KMS-11 (cell line): ENCODE measurements around the gene GP1BB.

Experiments
- H2AFZ ChIP-seq: fragments of 200-600 bp; sonication (generic); 2 replicates; pipeline ENCODE4 v1.6.1; 2016; ENCODE audit warnings: antibody characterized with exemption, mixed run types, low read depth
- H3K27ac ChIP-seq: fragments of 200-600 bp; sonication (generic); 2 replicates; pipeline ENCODE4 v1.6.1; 2016; ENCODE audit warnings: mild to moderate bottlenecking, mixed run types
- H3K27me3 ChIP-seq: fragments of 200-600 bp; sonication (generic); 2 replicates; pipeline ENCODE4 v1.6.1; 2017; ENCODE audit warnings: mild to moderate bottlenecking, low read depth, mixed run types, moderate library complexity; ENCODE audit not compliant: insufficient read depth
- H3K36me3 ChIP-seq: fragments of 200-600 bp; sonication (generic); 2 replicates; pipeline ENCODE4 v1.6.1; 2017; ENCODE audit warnings: mild to moderate bottlenecking, mixed run types; ENCODE audit not compliant: insufficient read depth
- H3K4me1 ChIP-seq: fragments of 200-600 bp; sonication (generic); 2 replicates; pipeline ENCODE4 v1.6.1; 2016; ENCODE audit warnings: mild to moderate bottlenecking, low read depth, mixed run types; ENCODE audit not compliant: poor library complexity, severe bottlenecking
- H3K4me2 ChIP-seq: fragments of 200-600 bp; sonication (generic); 2 replicates; pipeline ENCODE4 v1.7.0; 2016; ENCODE audit warnings: mild to moderate bottlenecking, mixed run types
- H3K4me3 ChIP-seq: fragments of 200-600 bp; sonication (generic); IDR thresholded peaks from 2 replicates; pipeline ENCODE4 v1.6.1; 2017; ENCODE audit warnings: low read depth, low read length, mixed read lengths; ENCODE audit not compliant: insufficient read depth
- H3K79me2 ChIP-seq: fragments of 200-600 bp; sonication (generic); 2 replicates; pipeline ENCODE4 v1.6.1; 2016; ENCODE audit warnings: low read depth, mixed run types; ENCODE audit not compliant: insufficient read depth
- H3K9ac ChIP-seq: fragments of 200-600 bp; sonication (generic); 2 replicates; pipeline ENCODE4 v1.6.1; 2016; ENCODE audit warnings: mild to moderate bottlenecking, mixed run types
- H4K20me1 ChIP-seq: fragments of 200-600 bp; sonication (generic); 2 replicates; pipeline ENCODE4 v1.6.1; 2016; ENCODE audit warnings: mild to moderate bottlenecking, mixed run types; ENCODE audit not compliant: insufficient read depth
- TF ChIP-seq, protein P1 (sequence below): fragments of 200-600 bp; sonication (generic); conservative IDR thresholded peaks from 2 replicates; pipeline ENCODE4 v1.6.1; 2017; ENCODE audit warnings: low read depth, mild to moderate bottlenecking, antibody characterized with exemption, low read length, moderate library complexity, mixed read lengths

The GP1BB gene

DNA sequence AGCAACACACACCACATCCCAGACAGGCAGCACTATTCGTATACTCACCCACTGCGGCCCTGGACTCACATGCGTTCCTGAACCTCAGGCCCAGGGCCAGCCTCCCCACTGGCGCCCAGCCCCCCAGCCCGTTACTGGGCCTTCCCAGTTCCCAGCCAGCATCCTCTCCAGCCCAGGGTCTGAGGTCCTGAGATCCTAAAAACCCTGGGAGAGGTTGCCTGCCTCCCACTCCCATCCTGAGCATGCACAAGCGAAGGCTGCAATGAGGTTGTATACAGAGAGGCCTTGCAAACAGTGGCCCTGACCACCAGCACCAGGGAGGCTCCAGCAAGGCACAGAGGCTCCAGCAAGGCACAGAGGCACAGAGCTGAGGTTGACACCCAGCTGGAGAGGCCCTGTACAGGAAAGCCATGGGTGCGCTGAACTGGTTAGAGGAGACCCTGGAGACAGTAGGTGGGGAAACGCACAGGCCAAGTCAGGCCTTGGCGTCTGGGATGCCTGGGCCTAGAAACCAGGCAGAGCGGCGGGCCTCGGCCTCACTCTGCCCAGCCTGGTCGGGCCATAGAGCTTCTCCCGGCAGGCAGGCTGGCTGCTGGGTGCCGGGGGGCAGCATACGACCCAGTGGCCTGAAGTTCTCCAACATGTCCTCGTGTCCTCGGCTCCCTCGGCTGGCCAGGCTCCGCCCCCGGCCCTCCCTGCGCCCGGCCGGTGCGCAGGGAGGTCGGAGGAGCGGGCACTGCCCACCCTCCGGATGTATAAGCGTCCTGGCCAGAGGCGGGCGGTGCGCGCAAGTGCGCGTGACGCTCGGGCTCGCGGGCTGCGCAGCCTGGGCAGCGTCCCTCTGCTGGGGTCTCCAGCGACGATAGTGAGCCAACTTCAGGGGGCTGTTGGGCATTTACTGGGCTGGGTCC, 34.9 kb downstream of the GP1BB start:
- Histone ChIP-seq H3K4me3 (no peak overlapping the region), H3K9ac (no peak overlapping the region), H3K36me3 (no peaks in the 10 kb centered on the region), H3K79me2 (no peaks in the 10 kb centered on the region), H2AFZ (no peak overlapping the region), H3K27ac (no peak overlapping the region), H3K4me2 (no peak overlapping the region), H3K27me3 (peaks cover 47% of the 10 kb centered on the region; the same call in 1 of the 2 replicates), H3K4me1 (peaks cover 8% of the 10 kb centered on the region), H4K20me1 (no peaks in the 10 kb centered on the region)
- TF ChIP-seq, protein P1, sequence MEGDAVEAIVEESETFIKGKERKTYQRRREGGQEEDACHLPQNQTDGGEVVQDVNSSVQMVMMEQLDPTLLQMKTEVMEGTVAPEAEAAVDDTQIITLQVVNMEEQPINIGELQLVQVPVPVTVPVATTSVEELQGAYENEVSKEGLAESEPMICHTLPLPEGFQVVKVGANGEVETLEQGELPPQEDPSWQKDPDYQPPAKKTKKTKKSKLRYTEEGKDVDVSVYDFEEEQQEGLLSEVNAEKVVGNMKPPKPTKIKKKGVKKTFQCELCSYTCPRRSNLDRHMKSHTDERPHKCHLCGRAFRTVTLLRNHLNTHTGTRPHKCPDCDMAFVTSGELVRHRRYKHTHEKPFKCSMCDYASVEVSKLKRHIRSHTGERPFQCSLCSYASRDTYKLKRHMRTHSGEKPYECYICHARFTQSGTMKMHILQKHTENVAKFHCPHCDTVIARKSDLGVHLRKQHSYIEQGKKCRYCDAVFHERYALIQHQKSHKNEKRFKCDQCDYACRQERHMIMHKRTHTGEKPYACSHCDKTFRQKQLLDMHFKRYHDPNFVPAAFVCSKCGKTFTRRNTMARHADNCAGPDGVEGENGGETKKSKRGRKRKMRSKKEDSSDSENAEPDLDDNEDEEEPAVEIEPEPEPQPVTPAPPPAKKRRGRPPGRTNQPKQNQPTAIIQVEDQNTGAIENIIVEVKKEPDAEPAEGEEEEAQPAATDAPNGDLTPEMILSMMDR = no peak

DNA sequence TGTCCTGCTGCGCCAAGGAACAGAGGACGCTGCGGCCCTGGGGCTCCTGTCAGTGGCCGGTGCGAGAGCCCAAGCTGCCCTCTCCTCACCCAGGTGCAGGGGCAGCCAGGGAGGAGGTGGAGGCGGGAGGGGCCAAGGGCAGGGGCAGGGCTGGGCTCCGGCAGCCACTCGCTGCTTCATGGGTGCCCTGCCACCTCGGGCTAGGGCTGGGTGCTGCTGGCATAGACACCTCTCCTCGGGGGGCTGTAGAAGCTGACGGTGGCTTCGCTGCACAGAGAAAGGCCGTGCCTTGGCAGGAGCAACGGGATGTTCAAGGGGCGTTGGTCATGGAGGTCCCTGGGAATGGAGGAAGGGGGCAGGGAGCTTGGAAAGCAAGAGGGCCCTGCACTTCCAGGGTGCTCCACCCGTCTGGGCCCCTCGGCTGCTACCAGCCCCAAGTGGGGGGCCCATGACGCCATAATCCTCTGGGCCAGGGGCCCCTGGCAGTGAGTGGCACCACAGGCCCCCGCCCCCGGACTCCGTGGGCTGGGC, 35.6 kb downstream of the GP1BB start:
- peaks cover 8% of the 10 kb centered on the region for H3K4me1 ChIP-seq
- no peaks in the 10 kb centered on the region for H4K20me1 ChIP-seq
- no peaks in the 10 kb centered on the region for H3K79me2 ChIP-seq
- no peaks in the 10 kb centered on the region for H3K36me3 ChIP-seq
- no peak overlapping the region for H2AFZ ChIP-seq
- no peak overlapping the region for H3K4me3 ChIP-seq
- H3K27me3 ChIP-seq = peaks cover 41% of the 10 kb centered on the region; the same call in 1 of the 2 replicates
- TF ChIP-seq, protein P1 = no peak
- H3K27ac ChIP-seq = no peak overlapping the region
- H3K9ac ChIP-seq = no peak overlapping the region
- no peak overlapping the region for H3K4me2 ChIP-seq

DNA sequence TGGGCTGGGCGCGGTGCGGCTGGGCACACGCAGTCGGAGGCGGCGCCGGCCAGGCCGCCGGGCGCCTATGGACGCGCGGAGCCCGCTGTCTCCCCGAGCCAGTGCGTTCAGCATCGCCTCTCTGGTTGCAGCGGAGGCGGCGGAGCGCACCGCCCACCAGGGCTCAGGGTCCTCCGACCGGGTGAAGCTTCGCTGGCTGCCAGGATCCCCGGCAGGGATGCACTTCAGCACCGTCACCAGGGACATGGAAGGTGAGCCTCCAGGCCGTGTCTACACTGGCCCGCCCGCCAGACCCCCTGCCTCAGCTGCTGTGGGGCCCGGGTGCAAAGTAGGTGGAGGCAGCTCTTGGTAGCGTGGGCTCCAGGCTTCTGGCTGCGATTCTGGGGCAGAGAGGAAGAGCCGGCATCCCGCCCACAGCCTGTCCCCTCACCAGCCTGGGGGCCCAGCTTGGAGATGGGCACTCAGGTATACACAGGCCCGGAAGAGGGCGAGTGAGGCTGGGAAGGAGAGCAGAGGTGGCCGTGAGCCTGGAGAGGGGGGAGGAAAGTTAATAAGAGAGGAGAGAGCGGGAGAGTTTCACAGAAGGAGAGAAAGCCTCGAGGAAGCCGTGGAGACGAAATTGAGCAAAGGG, 36.2 kb downstream of the GP1BB start:
- Histone ChIP-seq H3K4me3 (no peak overlapping the region), H3K79me2 (no peaks in the 10 kb centered on the region), H3K27ac (no peak overlapping the region), H3K9ac (no peak overlapping the region), H3K36me3 (no peaks in the 10 kb centered on the region), H3K4me1 (peaks cover 8% of the 10 kb centered on the region), H2AFZ (no peak overlapping the region), H4K20me1 (no peaks in the 10 kb centered on the region), H3K27me3 (peaks cover 35% of the 10 kb centered on the region; the same call in 1 of the 2 replicates), H3K4me2 (no peak overlapping the region)
- TF ChIP-seq, protein P1 = no peak

DNA sequence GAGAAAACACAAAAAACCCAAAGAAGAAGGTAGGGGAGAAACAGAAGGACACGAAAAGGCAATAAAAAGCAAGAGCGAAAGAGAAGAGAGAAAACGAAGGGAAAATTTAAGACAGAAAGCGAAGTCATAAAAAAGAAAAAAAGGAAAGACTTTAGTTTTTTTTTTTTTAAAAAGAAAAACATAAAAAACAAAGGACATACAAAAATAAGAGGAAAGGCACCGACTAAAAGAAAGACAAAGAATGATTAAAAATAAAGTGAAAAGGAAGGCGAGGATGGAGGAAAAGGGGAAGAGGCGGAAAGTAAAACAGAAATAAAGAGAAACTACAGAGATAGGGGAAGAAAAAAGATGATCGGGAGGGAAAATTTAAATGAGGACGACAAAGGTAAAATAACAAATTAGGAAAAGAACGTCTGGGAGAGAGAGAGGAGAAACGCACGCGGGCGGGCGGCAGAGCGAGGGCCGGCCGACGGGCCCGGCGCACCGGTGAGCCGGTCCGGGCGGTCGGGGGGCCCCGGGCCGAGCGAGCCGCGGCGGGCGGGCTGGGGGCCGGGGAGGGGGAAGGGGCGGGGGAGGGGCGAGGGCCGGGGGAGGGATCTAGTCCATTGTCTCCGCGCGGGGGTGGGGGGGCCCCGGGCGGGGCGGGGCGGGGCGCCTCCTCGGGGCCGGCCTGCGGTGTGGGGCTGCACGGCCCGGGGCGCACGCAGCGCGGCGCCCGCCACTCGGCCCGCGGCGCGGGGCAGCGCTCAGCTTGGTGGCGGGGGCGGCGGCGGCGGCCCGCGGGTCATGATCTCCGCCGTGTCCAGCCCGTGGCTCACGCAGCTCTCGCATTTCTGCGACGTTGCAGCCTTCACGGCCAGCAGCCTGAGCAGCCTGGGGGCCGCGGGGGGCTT, 37.0 kb downstream of the GP1BB start, which contains the start of gene TBX1:
TSS of gene TBX1 (plus strand) at position 721 of the 893 bp plus-strand sequence. CDS start at position 787, 66 bp downstream.
- Histone ChIP-seq H3K9ac (no peak within 1 kb of the TSS), H3K4me1 (peaks cover 8% of the 10 kb centered on the region), H3K4me3 (no peak within 1 kb of the TSS), H3K36me3 (no peaks in the 10 kb centered on the region), H4K20me1 (no peaks in the 10 kb centered on the region), H3K4me2 (no peak within 1 kb of the TSS), H2AFZ (no peak within 1 kb of the TSS), H3K79me2 (no peaks in the 10 kb centered on the region), H3K27ac (no peak within 1 kb of the TSS), H3K27me3 (peaks cover 28% of the 10 kb centered on the region; the same call in 1 of the 2 replicates)
- TF ChIP-seq, protein P1 = no peak
